HG02588 (cell line): ENCODE data around the gene CCDC191.

Experiments used
- ATAC-seq: cut with Tn5 transposase; IDR thresholded peaks from one replicate; pipeline ENCODE4 v1.9.1; 2021; ENCODE audit warnings: mild to moderate bottlenecking, moderate library complexity; ENCODE audit not compliant: unreplicated experiment

Gene CCDC191

DNA sequence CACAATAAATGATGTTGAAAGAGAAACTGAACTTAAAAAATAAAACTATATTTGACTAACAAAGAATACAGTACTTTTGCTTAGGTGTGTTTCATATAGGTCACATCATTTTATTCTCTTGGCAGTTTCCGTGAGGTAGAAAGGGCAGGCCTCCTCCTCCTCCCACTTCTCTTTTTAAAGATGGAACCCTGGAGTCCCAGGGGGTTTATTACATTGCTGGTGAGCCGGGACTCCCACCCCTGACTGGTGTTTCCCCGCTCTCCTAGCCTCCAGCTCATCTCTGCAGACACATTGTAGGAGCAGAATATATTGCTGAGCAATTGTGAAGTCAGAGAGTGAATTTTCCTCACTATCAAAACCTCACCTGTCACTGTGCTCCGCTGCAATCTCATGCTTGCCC lies 78.5 kb downstream of the CCDC191 start:
- no peak for ATAC-seq

DNA sequence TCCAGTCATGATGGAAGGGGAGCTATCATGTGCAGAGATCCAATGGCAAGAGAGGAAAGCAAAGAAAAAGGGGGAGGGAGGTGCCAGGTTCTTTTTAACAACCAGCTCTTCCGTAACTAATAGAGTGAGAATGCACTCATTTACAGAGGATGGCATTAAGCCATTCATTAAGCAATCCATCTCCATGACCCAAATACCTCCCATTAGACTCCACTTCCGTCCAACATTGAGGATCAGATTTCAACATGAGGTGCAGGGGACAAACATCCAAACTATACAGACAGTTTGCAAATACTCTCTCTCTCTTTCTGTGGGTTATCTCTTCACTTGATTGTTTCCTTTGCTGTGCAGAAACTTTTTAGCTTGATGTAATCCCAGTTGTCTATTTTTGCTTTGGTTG lies 87.3 kb downstream of the CCDC191 start:
- no peak for ATAC-seq

DNA sequence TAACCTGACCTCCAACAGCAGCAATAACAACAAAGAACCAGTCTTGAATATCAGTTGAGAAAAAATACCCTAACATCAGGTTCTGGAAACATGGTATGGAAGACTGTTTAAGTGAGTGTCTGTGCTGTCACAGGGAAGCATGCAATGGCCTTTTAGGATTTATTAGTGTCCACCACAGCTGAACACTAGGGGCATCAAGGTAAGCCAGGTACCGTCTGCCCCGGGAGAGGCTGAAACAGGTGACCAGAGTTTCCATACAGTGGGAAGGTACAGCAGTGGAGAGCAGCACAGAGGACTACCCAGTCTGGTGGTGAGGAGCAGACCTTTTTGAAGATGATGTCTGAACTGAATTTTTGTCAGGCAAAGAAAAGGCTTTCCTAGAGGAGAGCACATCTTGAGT lies 90.2 kb downstream of the CCDC191 start:
- ATAC-seq = no peak

DNA sequence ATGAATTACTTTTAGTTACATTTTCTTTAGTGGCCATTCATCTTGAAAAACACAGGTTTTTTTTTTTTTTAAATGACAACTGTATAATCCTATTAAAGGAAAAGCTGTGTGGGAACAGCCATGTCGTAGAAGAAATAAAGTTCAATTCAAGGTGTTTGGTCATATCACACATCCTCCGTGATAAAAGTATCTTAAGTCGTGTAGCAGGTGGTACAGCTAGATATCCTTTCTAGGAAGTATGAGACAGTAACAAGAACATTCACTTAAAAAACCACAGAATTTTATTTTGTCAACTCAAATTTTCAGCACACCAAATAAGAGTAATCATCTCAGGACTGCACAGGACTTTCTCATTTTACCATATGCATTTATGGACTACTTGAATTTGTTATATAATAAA lies 92.4 kb downstream of the CCDC191 start:
- ATAC-seq = no peak

DNA sequence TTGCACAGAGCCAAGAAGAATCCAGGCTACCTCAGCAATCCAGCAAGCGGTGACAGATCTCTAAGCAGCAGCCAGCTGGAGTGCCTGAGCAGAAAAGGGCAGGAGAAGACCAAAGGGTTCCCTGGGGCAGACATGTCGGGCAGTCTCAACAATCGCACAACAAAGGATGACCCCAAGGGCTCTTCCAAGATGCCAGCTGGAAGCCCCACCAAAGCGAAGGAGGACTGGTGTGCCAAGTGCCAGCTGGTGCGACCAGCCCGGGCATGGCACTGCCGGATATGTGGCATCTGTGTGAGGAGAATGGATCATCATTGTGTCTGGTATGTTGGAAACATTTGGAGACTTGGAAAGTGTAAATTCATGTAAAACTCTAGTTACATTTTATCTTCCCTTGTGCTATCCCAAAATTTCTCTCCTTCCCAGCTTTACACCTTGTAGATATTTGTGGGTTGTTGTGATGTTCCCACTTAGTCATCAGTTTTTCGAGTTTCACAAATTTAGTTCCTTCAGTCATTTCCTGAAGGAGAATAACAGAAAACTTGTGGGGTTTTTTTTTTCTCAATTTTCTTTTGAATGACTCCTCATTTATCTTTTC lies 102.1 kb downstream of the CCDC191 start:
- ATAC-seq = no peak

DNA sequence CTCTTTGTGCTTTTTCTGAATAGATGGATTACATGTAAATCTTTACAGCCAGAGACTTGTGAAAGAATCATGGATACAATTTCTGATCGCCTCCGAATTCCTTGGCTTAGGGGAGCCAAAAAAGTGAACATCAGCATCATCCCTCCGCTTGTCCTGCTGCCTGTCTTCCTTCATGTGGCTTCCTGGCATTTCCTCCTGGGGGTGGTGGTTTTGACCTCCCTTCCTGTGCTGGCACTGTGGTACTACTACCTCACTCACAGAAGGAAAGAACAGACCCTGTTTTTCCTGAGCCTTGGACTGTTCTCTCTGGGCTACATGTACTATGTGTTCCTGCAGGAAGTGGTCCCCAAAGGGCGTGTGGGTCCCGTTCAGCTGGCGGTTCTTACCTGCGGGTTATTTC lies 102.6 kb downstream of the CCDC191 start:
- ATAC-seq = no peak

DNA sequence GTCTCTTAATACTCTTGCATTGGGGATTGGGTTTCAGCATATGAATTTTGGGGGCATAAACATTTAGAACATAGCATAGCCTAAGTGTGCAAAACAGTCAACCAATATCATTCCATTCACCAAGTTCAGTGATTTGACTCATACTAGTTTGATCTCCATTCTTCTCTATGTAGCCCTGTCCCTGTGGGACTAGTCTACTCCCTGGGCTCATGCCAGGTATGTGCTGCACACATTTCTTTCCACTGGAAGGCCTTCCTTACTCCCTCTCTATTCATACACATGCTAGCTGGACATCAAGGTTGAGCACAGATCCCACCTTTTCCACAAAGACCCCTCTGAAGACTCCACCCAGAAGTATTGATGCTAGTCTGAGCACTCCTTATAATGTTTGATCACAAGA lies 103.4 kb downstream of the CCDC191 start:
- ATAC-seq = no peak

DNA sequence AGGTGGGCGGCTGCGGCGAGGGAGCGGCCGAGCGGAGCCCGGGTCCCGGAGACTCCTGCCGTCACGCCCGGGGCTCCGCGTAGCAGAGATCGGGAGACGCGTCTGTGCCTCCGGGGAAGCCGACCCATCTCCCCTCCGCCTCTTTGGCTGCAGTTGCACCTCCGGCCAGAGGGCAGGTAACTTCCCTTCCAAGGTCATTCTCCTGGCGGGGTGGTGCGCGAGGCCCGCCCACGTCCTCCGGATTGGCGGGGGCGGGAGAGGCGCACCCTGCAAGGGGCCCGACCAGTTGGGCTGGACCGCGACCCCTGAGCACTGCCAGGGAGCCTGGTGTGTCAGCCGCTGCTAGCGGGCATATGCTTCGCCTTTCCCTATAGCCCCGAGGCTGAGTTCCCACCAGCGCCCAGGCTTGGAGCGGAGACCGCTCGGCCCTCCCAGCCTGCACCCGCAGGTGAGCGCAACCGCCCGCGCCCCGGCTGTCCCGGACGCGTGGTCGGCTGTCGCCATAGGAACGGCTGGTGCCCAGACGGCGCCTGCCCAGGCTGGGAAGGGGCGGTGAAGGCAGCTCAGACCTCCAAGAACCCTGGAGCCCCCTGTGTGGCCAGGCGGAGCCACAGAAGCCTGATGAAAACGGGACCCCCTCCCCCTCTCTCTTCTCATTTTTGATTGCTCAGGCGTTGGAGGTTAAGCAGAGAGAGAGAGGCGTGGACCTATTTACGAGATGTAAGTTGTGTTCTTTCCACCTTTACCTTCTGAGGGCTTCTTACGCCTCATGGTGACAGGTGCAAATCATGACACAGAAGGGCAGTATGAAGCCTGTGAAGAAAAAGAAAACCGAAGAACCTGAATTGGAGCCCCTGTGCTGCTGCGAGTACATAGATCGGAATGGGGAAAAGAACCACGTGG lies 108.1 kb downstream of the CCDC191 start:
- peak; percentile 46 for ATAC-seq

DNA sequence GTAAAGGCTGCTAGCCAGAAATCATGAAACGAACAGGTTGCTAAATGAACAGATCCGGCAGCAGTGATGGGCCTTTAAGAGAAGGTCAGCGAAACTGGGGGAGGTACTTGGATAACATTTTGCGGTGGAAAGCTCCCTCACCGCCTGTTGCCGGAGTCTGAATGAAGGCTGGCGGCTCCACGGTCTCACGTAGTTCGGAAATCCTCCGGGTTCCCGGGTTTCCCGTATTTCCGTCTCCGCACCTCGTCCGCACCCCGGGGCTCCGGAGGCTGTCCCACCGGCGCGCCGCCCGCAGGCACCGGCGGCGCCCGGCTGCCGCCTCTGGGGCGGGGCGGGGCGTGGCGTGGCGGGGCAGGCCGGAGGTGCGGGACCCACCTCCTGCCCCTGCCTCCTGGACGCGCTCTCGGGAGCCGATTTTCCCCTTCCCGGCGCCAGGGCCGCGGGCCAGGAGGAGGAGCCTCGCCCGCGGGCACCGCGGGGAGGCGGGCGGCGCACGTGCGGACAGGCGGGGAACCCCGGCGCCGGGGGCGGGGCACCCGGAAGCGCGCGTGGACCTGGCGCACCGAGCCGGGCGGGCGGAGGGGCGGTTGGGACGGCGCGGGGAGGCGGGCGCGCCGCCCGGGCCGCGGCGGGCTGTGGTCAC lies 108.8 kb downstream of the CCDC191 start, which contains the start of gene ZDHHC23:
Gene ZDHHC23 (plus strand): TSS at position 642 of the 643 bp plus-strand sequence. CDS start 790 bp downstream, outside the sequence.
- ATAC-seq = peak; percentile 81

DNA sequence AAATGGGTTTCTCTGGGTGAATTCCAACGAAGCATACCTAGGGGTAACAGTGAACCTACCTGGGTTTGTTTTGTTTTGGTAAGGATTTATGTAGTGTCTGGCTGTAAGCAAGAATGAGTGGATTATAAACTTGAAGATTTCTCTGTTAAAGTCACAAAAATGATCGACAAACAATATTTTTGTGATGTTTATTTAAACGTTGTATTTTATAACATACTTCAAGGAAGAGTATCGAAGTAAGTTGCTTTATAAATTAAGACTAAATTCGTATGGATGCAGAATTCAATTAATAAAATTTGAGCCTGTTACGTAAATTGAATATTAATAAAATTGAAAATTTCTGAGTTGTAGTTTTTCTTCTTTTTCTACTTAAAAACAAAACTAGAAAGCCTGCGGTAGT lies 109.5 kb downstream of the CCDC191 start:
- no peak for ATAC-seq

DNA sequence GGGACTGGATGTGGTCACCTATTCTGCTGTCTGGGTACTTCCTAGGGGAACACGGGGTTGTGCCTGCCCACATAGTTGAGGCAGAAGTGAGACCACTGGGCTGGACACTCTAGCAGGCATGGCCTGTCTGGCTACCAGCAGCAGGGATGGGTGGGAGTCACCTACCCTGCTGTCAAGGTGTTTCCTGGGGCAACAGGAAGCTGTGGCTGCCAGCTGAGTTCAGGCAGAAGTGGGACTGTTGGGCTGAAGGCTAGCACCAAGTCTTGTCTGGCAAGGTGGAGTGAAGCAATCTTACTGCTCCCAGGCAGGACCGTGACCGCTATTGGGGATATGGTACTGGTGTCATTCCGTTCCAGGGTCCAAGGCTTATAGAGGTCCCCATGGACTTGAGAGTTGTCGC lies 128.8 kb downstream of the CCDC191 start:
- ATAC-seq = no peak

DNA sequence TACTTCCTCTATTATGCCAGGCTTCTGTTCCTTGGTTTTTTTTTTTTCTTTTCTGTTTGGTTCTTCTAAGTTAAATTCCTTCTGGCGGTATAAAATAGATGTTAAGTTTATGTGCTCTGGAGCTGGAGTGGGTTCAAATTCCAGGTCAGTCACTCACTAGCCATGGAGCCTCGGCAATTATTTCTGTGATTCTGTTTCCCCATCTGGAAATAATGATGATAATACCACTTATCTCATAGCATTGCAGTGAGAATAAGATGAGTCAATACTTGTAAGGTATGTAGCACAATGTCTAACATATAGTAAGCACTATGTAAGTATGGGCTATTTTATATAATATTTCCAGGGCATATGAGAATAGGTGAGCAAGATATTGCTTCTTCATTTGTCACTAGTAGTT lies 141.7 kb downstream of the CCDC191 start:
- ATAC-seq = no peak
